Lower lobe of right lung (tissue), 2 donors: ENCODE results near the gene RFX6. TPM values are rescaled to one million over a fixed set of nuclear protein-coding genes. Genes with fewer than 3 reads are reported as not detected.

Experiments
- ATAC-seq, 2 donors: fragments of 200-7000 bp; cut with Tn5 transposase; one replicate each; pipeline ENCODE4 v1.9.1; 2020 to 2022; ENCODE audit warnings: mild to moderate bottlenecking in 2 of 2, moderate library complexity in 2 of 2
- DNase-seq: peaks from one replicate; pipeline ENCODE4 v3.0.0-alpha.2; 2020
- H3K27ac ChIP-seq: fragments of 200-600 bp; one replicate; pipeline ENCODE4 v1.8.0; 2022
- H3K27me3 ChIP-seq: fragments of 200-600 bp; one replicate; pipeline ENCODE4 v1.8.0; 2022; ENCODE audit warnings: low read depth
- H3K36me3 ChIP-seq: fragments of 200-600 bp; one replicate; pipeline ENCODE4 v1.8.0; 2022; ENCODE audit warnings: mild to moderate bottlenecking
- H3K4me1 ChIP-seq: fragments of 200-600 bp; one replicate; pipeline ENCODE4 v1.8.0; 2022
- H3K4me3 ChIP-seq: fragments of 200-600 bp; one replicate; pipeline ENCODE4 v1.8.0; 2022; ENCODE audit warnings: mild to moderate bottlenecking
- H3K9me3 ChIP-seq: fragments of 200-600 bp; one replicate; pipeline ENCODE4 v1.8.0; 2022
- CTCF ChIP-seq: fragments of 200-600 bp; IDR thresholded peaks from one replicate; pipeline ENCODE4 v1.8.0; 2022; ENCODE audit warnings: antibody characterized with exemption, mild to moderate bottlenecking
- intact Hi-C: fragments of 100-400 bp; cut with DNase I; formaldehyde crosslinking; loops from one replicate; pipeline ENCODE4 v1.11.0; 2022
- total RNA-seq: library from RNA; stranded (reverse); fragmentation: NEBNext Ultra II Directional; extraction: Animal tissue kit (Norgen Biotek cat#: 25700); gene quantifications from one replicate; pipeline ENCODE4 v1.2.1, GENCODE V29; 2021
- donor health status: DM: no; HTN: yes; CAD: no; lungs with severe emphysema.

Gene RFX6
- total RNA-seq, 1 donor from 2014 or later, result not detected

- Histone ChIP-seq H3K4me1 (no peaks in the 10 kb centered on the region), H3K27ac (no peak overlapping the region), H3K36me3 (no peaks in the 10 kb centered on the region), H3K9me3 (no peaks in the 10 kb centered on the region), H3K4me3 (no peak overlapping the region), H3K27me3 (no peaks in the 10 kb centered on the region)
- no peak for ATAC-seq
- DNase-seq, result no peak
- no peak for TF ChIP-seq CTCF
- intact Hi-C loops, result no loop called here
These were observed 18.9 kb downstream of the RFX6 start for GRCh38 chr6:116895935-116896334.

- H3K36me3 ChIP-seq, result no peaks in the 10 kb centered on the region
- intact Hi-C loops, result no loop called here
- H3K4me3 ChIP-seq, result no peak overlapping the region
- DNase-seq (no peak), ATAC-seq (no peak)
- TF ChIP-seq CTCF, result no peak
- peaks cover 7% of the 10 kb centered on the region for H3K9me3 ChIP-seq
- no peaks in the 10 kb centered on the region for H3K4me1 ChIP-seq
- H3K27me3 ChIP-seq, result no peaks in the 10 kb centered on the region
- no peak overlapping the region for H3K27ac ChIP-seq
These were observed 25.6 kb downstream of the RFX6 start for GRCh38 chr6:116902634-116903033.

- Histone ChIP-seq H3K9me3 (no peaks in the 10 kb centered on the region), H3K4me3 (no peak overlapping the region), H3K4me1 (no peaks in the 10 kb centered on the region), H3K27me3 (no peaks in the 10 kb centered on the region), H3K36me3 (no peaks in the 10 kb centered on the region), H3K27ac (no peak overlapping the region)
- DNase-seq, result no peak
- intact Hi-C loops, result no loop called here
- ATAC-seq, result no peak
- TF ChIP-seq CTCF, result no peak
These were observed 46.0 kb downstream of the RFX6 start for GRCh38 chr6:116922853-116923548.

- no peak for DNase-seq
- intact Hi-C loops, result no loop called here
- ATAC-seq, result no peak
- no peak for TF ChIP-seq CTCF
- no peak overlapping the region for H3K4me3 ChIP-seq
- no peaks in the 10 kb centered on the region for H3K4me1 ChIP-seq
- no peaks in the 10 kb centered on the region for H3K27me3 ChIP-seq
- no peaks in the 10 kb centered on the region for H3K36me3 ChIP-seq
- H3K9me3 ChIP-seq, result no peaks in the 10 kb centered on the region
- H3K27ac ChIP-seq, result no peak overlapping the region
These were observed 47.2 kb downstream of the RFX6 start for GRCh38 chr6:116924245-116924644.

- DNase-seq (no peak), ATAC-seq (no peak)
- TF ChIP-seq CTCF, result no peak
- Histone ChIP-seq H3K36me3 (no peaks in the 10 kb centered on the region), H3K4me3 (no peak overlapping the region), H3K9me3 (no peaks in the 10 kb centered on the region), H3K4me1 (no peaks in the 10 kb centered on the region), H3K27me3 (no peaks in the 10 kb centered on the region), H3K27ac (no peak overlapping the region)
- intact Hi-C loops, result no loop called here
These were observed 48.2 kb downstream of the RFX6 start for GRCh38 chr6:116925088-116925794.
